Aortic smooth muscle cell (primary cell): Measurements from ENCODE around the gene ZNF287. TPM values are rescaled to one million over a fixed set of nuclear protein-coding genes. Genes with fewer than 3 reads are reported as not detected.

Source experiments
- total RNA-seq: library from RNA; depleted of rRNA; stranded (reverse); fragments of >200 nt; gene quantifications from 2 replicates; pipeline ENCODE4 v1.2.3, GENCODE V29; 2014

ZNF287 gene
- 5.8 and 6.3 TPM in 2 replicates for total RNA-seq

GRCh38 chr17:16568541-16569357 lies at the start of gene ZNF287:
TSS of gene ZNF287 (minus strand) at chr17:16569204. CDS start at chr17:16567731, 1,473 bp downstream.

Other genes starting within 250 kb of the ZNF287 start
- gene CENPV, start 215.7 kb downstream of the ZNF287 start, total RNA-seq, result 7.0 and 7.3 TPM in 2 replicates
- gene UBB, start 188.1 kb downstream of the ZNF287 start, total RNA-seq, result 3,707 and 4,042 TPM in 2 replicates
- 34.3 and 40.8 TPM in 2 replicates for gene TRPV2, start 153.6 kb downstream of the ZNF287 start, total RNA-seq
- gene LRRC75A, start 77.0 kb downstream of the ZNF287 start, total RNA-seq, result 2.5 TPM in 2 replicates
- 3.5 and 4.1 TPM in 2 replicates for gene ZNF624, start 84.6 kb upstream of the ZNF287 start, total RNA-seq
- gene CCDC144A, start 121.0 kb upstream of the ZNF287 start, total RNA-seq, result 3.0 and 4.2 TPM in 2 replicates